WTC11 (cell line): ENCODE data around the gene HPS5.
"Not testable (repeated sequence)": the region's sequence is repeated elsewhere in the genome, so short reads cannot be mapped to it uniquely, and the experiment has no call there.

ENCODE experiments used
- ATF2 ChIP-seq: sonication (generic); formaldehyde crosslinking; IDR thresholded peaks from 2 replicates; pipeline ENCODE4 v1.8.1; 2022; ENCODE audit warnings: low read depth, missing genetic modification reagents, borderline replicate concordance
- CTCF ChIP-seq: fragments of 200-600 bp; IDR thresholded peaks from 2 replicates; pipeline ENCODE4 v1.8.0; 2022; ENCODE audit warnings: antibody characterized with exemption
- E2F1 ChIP-seq: sonication (generic); formaldehyde crosslinking; IDR thresholded peaks from 2 replicates; pipeline ENCODE4 v1.8.0; 2022; ENCODE audit warnings: mild to moderate bottlenecking, missing genetic modification reagents
- ETV6 ChIP-seq: sonication (generic); formaldehyde crosslinking; IDR thresholded peaks from 2 replicates; pipeline ENCODE4 v1.8.1; 2022; ENCODE audit warnings: mild to moderate bottlenecking, missing genetic modification reagents
- FOXP4 ChIP-seq: sonication (generic); formaldehyde crosslinking; IDR thresholded peaks from 2 replicates; pipeline ENCODE4 v1.8.0; 2022; ENCODE audit warnings: mild to moderate bottlenecking, missing genetic modification reagents
- TEAD1 ChIP-seq: sonication (generic); formaldehyde crosslinking; IDR thresholded peaks from 2 replicates; pipeline ENCODE4 v1.8.0; 2022; ENCODE audit warnings: mild to moderate bottlenecking, missing genetic modification reagents
- USF1 ChIP-seq: sonication (generic); formaldehyde crosslinking; IDR thresholded peaks from 2 replicates; pipeline ENCODE4 v1.8.0; 2022; ENCODE audit warnings: mild to moderate bottlenecking, missing genetic modification reagents
- ZNF121 ChIP-seq: sonication (generic); formaldehyde crosslinking; IDR thresholded peaks from 2 replicates; pipeline ENCODE4 v1.8.0; 2023; ENCODE audit warnings: missing genetic modification reagents
- ZNF232 ChIP-seq: sonication (generic); formaldehyde crosslinking; IDR thresholded peaks from 2 replicates; pipeline ENCODE4 v1.8.0; 2022; ENCODE audit warnings: mild to moderate bottlenecking, missing genetic modification reagents

GRCh38 chr11:18247191-18247581, 74.8 kb downstream of the HPS5 start:
- TF ChIP-seq CTCF; E2F1 (CRISPR knock-in tag); FOXP4; ZNF121 (CRISPR knock-in tag); ETV6 (CRISPR knock-in tag); USF1 (CRISPR knock-in tag); TEAD1 (CRISPR knock-in tag); ATF2 (CRISPR knock-in tag); ZNF232 (CRISPR knock-in tag): not testable (repeated sequence)
